Stimulated activated CD8-positive, alpha-beta memory T cell treated with anti-CD3 and anti-CD28 coated beads, Interleukin-4, amount 100 ng/mL, for 24 hours (primary cell): ENCODE measurements around the gene IDH3B.
"Not testable (repeated sequence)": the region's sequence is repeated elsewhere in the genome, so short reads cannot be mapped to it uniquely, and the experiment has no call there.

Experiments
- DNase-seq: peaks from one replicate; pipeline ENCODE4 v3.0.0-alpha.2; 2020; ENCODE audit warnings: low read depth

Gene IDH3B

DNA sequence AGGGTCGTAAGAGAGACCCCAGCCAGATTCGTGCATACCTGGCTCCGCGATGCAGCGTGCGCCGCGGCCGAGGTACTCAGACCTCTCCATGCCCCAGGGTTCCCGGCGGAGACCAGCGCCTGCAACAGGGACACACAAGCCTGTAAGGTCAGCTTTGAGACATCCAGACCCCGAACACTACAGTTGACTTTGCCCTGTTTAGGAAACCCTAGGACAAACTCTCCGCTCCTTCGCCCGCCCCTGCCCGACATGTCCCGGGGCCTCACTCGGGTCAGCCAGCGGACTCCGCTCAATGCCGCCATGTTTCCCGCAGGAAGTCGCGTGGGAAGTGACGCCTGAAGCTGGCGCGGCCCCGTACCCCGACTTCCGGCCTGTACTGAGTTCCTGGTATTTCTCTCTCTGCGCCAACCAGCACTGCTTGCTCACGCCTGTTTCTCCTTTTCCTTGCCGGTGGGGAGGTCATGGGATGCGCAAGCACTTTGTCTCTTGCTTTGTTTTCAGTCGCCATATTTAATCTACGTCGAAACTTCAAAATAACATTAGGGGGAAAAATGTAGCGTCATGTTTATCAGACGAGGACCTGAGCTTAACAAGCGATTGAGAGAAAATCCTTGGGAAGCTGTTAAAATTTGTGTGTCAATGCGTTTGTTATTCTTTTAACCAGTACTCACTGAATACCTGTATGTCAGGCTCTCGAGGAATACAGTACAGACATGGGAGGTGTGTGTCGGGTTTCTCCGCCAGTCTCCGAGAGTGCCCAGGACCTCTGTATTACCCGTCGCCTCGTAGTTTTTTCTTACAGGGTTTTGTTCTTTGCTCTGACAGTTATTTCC, at the start of gene IDH3B:
IDH3B (minus strand) TSS at position 330 of the 833 bp plus-strand sequence; CDS start at position 302, 28 bp downstream.
- peak; percentile 88 for DNase-seq

DNA sequence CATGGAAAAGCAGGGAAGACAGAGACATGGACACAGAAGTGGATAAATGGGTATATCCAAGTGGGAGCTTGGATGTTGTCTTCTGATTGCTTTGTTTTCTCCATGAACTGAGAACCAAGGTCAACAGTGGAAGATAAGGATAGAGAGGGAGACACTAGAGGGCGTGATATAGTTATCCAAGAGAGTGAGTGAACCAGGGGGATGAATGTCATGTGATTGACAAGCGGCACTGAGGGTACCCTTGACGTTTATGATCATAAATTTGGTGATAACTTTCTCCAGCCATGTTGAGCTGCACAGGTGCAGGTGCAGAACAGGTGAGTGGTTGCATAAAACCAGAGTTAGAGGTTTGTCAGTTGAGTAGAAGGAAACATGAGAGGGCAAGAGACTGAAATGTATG, 49.3 kb upstream of the IDH3B start:
- no peak for DNase-seq

DNA sequence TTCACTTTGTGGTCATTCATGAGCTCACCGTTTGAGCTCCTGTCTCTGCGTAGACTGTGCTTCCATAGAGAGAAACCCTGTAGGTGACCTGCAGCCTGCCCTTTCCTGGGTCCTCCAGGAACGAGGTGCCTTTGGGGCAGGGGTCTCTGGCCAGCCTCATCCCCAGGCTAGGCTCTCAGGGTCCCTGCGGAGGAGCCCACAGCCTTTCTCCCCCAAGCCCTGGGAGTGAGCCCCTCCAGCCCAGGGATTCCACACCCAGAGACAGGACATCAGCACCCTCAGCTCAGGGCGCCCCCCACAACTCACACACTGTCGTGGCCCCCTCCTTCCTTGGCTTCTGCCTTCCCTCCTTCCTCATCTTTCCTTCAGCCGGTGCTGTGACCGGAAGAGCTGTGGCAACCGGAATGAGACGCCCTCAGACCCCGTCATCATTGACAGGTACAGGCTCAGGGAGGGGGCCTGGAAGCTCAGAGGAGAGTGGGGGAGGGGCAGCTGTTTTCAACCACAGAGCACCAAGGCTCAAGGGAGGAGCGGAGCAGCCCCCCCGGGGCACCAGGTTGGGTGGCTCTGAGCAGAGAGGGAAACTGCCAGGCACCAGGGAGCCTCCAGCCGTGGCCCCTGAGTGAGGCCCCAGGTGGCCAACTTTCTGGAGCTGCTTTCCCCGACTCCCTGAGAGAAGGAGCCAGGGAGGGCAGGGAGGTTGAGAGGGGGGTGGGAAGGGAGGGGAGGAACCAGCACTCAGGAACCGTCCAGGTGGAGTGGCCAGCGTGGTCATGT, 45.4 kb upstream of the IDH3B start:
- no peak for DNase-seq

DNA sequence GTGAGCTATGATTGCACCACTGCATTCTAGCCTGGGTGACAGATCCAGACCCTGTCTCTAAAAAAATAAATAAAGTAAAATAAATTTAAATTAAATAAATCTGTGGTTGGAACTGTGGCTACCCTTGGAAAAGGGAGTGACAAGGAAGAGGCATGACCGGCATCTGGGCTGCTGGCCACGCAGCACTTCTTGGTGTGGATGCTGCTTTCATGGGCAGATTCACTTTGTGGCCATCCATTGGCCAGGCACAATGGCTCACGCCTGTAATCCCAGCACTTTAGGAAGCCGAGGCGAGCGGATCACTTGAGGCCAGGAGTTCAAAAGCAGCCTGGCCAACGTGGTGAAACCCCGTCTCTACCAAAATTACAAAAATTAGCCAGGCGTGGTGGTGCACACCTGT, 44.6 kb upstream of the IDH3B start:
- no peak for DNase-seq

DNA sequence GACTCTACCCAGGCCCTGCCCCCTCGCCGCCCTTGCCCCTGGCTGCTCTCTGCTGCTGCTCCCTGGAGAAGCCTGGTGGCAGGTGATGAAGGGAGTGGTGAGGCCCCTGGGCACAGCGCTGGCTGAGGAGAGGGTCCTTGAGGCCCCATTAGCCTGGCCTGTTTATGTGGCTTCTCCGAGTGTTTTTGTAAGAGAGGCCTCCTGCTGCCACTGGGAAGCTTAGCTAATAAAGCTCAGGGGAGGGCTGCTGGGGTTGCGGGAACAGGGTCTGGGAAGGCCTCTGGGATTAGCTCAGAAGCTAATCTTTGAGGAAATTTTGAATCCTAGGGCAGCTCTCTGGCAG, 44.0 kb upstream of the IDH3B start:
- no peak for DNase-seq

DNA sequence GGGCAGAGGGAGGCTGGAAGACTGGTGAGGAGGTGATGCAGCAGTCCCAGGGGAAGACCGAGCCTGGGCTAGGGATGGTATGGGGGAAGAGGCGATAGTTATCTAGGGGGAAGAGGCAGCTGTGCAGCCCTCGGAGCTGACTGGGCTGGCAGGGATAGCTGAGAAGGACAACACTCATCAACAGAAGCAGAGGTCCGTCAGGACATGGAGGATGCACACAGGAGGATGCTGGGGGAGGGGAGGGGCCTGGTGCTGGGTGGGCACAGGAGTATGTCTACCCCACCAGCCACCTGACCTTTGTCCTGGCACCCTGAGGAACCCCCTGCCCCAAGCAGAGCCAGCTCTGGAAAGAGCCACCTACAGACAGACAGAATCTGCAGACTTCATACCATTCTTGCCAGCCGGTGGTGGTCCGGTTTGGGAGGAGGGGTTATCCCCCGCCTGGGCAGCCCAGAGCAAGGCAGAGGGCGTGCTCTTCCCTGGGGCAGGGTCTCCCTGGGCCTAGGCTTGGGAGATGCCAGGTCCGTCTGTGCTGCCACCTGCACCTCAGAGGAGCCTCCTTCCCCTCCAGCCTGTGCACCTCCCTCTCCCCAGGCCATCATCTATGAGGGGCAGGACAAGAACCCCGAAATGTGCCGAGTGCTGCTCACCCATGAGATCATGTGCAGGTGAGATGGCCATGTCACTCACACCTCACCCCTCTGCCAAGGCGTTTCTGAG, 43.5 kb upstream of the IDH3B start:
- DNase-seq = no peak

DNA sequence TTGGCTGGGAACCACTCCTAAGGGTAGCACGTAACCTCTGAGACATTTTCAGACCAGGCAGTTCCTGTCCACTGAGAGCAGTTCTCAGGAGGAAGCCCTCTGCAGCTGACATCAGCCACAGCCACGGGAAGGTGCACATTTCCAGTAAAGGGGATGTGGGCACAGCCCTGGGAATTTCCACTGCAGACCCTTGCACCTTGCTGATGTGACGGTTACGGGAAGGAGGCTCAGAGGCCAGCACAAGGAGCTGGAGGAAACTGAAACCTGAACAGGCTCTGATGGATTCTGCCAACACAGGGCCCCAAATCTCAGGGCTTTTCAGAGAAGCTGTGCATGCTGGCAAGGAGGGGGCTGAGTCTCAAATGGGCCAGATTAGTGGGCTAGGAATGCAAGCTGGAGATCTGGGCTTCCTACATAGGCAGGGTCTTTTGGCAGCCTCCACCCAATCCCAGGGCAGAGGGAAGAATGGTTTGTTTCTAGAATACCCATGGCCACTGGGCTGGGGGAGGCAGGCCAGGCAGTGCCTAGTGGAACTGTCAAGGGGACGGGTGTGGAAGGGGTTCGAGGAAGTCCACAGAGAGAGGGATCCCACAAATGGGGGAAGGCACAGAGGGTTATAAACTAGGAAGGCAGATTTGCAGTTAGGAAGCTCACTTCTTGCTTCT, 42.8 kb upstream of the IDH3B start:
- no peak for DNase-seq

DNA sequence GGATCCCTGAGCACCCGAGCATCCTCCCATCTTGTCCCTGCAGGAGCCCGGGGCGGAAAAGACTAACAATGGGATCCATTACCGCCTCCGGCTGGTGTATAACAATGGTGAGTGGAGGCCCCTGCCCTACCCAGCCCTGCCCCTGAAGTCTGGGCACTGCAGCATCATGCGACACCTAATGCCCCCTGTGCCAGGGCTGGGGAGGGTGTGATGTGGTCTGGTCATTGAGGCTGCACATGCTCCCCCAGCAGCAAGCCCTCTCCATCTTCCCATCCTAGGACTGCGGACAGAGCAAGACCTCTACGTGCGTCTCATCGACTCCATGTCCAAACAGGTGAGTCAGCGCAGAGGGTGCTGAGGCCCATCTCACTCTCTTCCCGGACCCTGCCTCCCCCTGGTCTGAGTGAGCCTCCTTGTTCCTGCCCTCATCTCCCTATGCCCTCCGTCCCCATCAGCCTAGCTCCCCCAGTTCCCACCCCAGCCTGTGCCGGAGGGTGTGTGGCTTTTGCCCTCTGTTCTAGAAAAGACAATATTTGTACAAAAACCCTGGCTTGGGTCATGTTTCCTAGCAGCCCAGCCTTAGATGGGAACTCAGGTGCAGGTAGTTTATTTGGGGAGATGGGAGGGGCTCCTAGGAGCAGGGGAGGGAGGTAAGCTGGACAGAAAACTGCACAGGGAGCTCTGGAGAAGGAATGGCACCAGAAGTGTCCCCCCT, 42.1 kb upstream of the IDH3B start:
- DNase-seq = no peak

DNA sequence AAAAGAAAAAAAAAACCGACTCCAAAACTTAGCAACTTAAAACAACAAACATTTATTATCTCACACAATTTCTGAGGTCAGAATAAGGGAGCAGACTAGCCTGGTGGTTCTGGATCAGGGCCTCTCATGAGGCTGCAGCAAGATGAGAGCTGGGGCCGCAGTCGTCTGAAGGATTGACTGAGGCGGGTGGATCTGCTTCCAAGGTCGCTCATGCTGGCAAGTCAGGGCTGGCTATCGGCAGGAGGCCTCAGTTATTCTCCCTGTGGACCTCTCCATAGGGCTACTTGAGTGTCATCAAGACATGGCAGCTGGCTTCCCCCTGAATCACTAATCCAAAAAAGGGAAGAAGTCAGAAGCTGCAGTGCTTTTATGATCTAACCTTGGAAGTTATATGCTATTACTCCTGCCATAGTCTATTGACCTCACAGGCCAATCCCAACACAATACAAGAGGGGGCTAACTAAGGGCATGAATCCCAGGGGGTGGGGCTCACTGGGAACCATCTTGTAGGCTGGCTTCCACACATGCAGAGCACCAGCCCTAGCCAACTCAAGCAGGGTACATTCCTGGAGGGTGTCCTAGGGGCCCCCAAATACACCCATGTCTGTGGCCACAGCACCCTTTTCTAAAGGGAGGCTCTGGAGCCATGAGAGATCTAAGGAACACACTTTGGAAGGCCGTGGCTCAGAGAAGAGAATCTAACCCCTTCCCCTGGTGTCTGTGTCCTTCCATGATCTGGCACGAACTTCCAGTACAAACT, 39.9 kb upstream of the IDH3B start:
- DNase-seq = no peak

DNA sequence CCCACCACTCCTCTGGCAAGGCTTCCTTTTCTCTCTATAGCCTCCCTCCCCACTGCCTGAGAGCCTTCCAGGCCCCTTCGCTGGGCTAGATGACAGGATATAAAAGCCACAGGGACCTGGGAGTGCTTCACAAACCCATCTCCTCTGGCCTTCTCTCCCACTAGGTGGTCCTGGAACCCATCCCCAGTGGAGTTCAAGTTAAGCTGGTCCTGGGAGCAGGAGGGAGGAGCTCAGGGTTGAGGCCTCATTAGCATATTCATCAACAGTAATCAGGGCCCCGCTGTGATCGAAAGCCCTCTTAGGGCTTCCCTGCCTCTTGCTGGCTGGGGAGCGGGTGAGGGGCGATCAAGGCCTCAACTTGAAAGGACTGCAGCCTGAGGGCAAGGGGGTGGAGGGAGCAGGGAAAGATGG, 37.7 kb upstream of the IDH3B start:
- DNase-seq = no peak

DNA sequence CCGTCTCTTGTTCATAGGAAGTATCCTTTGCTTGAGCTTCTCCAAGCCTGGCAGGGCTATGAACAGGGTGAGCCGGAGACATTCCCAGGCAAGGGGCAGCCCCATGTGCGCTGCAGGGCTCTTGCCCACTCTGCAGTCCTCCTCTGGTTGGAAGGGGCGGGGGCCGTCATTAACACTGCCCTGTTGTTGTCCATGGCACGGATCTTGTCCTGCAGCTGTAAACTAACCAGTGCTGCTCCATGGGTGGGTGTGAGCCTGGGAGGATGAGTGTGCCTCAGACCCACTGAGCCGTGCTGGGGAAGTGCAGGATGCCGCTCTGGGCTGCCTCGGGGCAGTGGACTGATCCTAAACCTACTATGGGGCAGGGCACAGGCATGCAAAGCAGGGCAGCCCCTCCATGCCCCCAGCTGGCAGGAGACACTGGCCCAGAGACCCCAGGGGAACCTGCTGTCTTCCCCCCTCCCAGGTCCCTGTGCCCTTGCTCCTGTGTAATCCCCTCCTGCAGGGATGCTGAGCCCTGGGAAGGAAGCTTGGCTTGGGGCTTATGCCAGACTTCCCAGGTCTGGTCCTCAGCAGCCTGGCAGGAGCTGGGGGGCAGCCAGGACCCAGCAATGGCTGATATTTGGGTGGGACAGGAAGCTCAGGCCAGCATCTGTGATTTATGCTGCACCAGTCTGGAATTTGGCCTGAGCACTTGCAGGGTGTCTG, 37.1 kb upstream of the IDH3B start:
- DNase-seq = no peak

DNA sequence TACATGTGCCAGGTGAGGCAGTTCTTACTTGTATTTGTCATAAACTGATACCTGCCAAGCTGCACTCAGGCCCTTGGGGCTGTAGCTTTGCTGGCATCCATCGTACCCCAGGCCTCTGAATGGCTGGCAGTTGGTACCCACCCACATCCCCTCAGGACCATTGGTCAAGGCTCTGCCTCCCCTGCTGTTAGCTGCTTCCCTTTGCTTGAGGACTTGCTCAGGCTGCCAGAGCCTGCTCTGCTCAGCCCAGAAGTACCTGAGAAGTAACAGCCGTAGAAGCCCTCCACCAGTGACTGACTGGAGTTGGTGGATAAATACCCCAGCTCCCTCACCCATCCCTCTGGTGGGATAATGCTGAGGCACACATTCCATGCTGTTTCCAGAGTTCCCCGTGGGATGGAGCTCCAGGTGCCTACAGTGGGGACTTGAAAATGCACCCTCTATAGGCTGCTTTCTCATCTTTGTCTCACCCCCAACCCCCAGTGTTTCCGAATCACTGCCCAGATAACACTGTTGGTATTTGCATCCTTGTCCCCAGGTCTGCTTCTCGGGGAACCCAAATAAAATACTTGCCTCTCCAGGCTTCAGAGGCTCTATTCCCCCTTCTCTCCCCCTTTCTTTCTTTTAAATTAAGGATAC, 35.9 kb upstream of the IDH3B start:
- DNase-seq = no peak

DNA sequence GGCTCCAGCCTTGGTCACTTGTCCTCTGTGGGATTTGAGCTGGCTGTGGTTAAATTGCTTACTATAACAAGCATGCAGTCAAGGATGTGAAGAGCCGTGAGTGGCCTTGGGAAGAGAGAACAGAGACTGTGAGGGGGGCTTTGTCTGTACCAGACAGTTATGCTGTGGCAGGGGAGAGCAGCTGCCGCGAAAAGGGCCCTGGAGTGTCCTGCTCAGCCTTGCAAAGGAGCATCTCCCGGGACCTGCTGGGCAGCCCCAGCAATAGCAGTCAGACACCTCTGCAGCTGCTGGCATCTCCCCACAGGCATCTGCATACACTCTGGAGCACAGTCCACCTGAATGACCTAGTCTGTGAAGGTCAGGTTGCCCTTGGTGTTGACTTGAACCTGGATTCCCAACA, 34.9 kb upstream of the IDH3B start:
- no peak for DNase-seq

DNA sequence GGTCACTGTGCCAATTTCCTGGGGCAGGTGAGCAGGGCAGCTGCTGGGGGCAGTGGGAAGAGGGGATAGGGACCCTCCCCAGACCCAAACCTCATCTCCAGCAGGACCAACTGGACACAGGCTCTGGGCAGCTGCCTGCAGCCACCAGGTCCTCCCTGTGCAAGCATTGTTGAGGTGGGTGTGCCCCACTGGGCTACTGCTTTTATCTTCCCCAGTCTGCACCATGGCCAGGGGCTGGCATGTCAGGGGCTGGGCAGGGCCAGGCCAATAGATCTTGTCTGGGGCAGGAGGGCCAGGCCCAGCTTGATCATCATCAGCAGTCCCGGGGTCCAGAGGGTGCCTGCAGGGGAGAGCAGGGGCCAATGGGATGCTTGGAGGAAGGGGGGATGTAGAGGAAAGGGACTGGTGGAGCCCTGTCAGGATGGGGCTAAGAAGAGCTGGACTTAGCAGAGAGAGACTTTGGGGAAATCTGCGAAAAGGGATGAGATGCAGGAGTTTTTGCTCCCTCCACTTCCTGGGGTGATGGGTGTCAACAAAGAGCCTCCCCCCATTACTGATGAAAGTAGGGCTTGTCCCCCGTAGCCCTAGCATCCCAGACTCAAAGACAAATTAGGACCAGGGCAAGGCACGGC, 34.3 kb upstream of the IDH3B start:
- DNase-seq = no peak

DNA sequence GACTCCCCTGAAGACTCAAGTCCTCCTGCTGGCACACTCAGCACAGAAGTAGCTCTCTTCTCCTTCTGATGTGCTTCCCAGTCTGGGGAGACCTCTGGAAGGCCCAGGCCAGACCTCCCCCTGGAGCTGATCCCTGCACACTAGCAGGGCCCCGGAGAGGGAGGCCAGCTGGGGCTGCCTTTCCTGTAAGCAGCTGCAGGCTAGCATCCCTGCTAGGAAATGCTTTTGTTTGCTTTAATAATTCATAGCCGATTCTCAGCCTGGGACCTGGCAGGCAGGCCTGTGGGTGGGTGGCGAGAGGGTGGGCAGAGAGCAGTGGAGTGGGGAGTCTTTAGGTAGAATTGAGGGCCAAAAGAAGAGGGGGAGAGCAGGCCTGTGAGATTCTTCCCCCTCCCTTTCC, 33.8 kb upstream of the IDH3B start:
- no peak for DNase-seq

DNA sequence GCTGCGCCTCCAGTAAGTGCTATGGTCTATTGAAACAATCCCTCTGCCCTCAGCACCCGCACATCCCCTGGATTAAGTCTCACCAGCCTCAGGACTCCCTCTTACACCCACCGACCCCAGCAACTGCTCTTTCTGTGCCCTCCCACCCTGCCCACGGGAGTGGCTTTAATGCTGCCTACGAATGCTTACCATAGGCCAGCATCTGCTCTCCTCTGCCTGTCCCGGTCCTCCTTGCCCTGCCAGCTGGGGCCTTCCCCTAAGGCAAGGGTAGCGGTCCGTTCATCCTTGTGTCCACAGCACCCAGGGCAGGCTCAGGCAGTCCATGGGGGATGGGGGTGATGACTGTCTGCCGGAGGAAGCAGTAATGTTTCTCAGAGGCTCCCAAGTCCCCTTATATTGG, 32.6 kb upstream of the IDH3B start:
- DNase-seq = no peak

DNA sequence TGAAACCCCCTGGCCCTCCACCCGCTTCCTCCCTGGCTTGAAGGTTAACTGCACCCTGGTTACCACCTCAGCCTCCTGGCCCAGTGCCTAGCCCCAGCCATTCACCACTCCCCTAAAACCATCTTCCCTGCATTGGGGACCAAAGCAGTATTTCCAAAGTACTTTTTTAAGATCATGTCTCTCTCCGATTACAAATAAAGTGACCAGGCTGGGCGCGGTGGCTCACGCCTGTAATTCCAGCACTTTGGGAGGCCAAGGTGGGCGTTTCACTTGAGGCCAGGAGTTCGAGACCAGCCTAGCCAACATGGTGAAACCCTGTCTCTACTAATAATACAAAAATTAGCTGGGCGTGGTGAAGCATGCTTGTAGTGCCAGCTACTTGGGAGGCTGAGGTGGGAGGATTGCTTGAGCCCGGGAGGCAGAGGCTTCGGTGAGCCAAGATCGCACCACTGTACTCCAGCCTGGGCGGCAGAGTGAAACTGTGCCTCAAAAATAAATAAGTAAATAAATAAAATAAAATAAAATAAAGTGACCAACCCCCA, 32.0 kb upstream of the IDH3B start:
- DNase-seq = not testable (repeated sequence)

DNA sequence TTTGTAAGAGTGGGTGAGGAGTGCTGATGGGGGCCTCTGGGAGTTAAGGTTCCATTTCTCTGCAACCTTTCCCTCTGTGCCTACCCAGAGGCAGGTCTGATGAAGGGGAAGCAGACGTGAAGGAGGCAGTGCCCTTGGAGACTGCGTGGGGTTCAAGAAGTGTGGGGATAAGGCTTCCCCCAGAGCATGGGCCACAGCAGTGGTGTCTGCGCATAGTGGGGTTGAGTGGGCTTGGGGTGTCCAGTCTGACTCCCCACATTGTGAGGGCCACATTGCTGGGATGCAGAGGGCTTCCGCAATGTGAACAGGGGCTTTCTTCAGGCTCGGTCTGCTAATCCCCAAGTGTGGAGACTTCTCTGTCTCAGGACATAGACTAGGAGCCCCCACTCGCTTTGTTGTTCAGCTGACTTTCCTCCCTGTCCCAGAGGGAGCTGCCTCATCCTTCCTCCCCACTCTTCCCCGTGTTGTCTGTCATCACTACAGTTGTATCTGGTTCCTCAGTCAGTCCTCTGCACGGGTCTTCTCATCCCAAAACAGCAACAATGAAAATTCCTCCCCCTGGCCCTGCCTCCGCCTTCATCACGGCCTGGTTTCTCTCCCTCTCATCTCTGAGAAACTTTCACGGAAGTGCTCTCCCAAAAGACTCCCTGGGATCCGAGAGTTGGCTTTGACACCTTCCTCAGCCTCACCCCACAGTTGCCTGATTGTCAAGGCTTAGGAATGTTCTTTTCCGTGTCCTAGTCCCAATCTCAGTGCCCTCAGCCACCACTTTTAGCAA, 31.4 kb upstream of the IDH3B start:
- DNase-seq = no peak
